Measurements from ENCODE around the gene CIDEA.
"Not testable (repeated sequence)": the region's sequence is repeated elsewhere in the genome, so short reads cannot be mapped to it uniquely, and the experiment has no call there.

DNA sequence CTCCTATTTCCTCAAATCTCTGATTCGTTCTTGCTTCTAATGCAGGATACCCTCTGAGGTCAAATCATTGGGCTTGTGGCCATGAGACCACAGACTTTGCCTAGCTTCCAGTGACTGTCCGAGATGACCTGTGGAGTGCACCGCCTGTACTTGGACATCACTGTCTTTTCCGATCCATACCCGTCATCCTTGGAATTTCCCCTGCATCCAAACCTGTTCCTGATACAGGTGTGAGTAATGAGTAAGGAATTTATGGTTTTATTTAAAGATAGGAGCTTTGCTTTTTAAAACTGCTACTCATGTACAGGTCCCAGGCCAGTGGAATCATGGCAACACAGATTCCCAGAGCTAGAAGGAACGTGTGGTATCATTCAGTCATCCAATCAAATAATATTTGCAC, 35.6 kb upstream of the CIDEA start:
- TF ChIP-seq POLR2AphosphoS5 (IDR thresholded peaks at IDR 0.05; ENCODE audit: low read depth, low read length); POLR2A (IDR thresholded peaks at IDR 0.05; ENCODE audit: low read depth, low read length); TAF1 (IDR thresholded peaks at IDR 0.05; ENCODE audit: borderline replicate concordance, low read depth, low read length): not testable (repeated sequence)

All from GM12892 (cell line).